ENCODE measurements around the gene MTCH1.

- TF ChIP-seq SUZ12 (IDR thresholded peaks at IDR 0.05) = no peak
- TF ChIP-seq HDGF (IDR thresholded peaks at IDR 0.05; ENCODE audit: borderline replicate concordance) = no peak
- TF ChIP-seq FOXA1 (IDR thresholded peaks at IDR 0.05) = no peak
- TF ChIP-seq FOXK2 (IDR thresholded peaks at IDR 0.05) = no peak
- TF ChIP-seq BHLHE40 (IDR thresholded peaks at IDR 0.05; ENCODE audit: borderline replicate concordance) = no peak
- no peak for TF ChIP-seq SP1 (IDR thresholded peaks at IDR 0.05)
Observed at GRCh38 chr6:36998723-36999038, 12.7 kb upstream of the MTCH1 start.

Data from HEK293T (cell line).